GM18511 (cell line): ENCODE results near the gene PMM2.
"Not testable (repeated sequence)": the region's sequence is repeated elsewhere in the genome, so short reads cannot be mapped to it uniquely, and the experiment has no call there.

Experiments used
- ATAC-seq: cut with Tn5 transposase; IDR thresholded peaks from one replicate; pipeline ENCODE4 v1.9.1; 2021; ENCODE audit warnings: mild to moderate bottlenecking, moderate library complexity; ENCODE audit not compliant: unreplicated experiment

Gene PMM2

GRCh38 chr16:8781797-8782196 lies 15.8 kb upstream of the PMM2 start:
- ATAC-seq: no peak

- ATAC-seq: no peak
Observed at GRCh38 chr16:8782673-8783072, 15.0 kb upstream of the PMM2 start.

GRCh38 chr16:8785408-8785807 lies 12.2 kb upstream of the PMM2 start:
- ATAC-seq: no peak

DNA sequence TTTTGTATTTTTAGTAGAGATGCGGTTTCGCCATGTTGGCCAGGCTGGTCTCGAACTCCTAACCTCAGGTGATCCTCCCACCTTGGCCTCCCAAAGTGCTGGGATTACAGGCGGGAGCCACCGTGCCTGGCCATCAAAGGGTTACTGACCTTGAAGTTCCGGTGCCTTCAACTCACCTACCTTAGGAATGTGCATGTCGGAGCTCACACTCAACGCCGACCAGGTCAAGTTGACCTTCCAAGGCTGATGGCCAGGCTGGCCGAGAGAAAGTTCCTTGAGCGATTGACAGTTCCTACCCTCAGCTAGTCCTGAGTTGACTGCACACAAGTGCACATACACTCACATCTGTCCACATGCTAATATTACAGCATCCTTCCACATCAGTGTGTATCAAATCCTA lies 11.3 kb upstream of the PMM2 start:
- ATAC-seq: not testable (repeated sequence)

DNA sequence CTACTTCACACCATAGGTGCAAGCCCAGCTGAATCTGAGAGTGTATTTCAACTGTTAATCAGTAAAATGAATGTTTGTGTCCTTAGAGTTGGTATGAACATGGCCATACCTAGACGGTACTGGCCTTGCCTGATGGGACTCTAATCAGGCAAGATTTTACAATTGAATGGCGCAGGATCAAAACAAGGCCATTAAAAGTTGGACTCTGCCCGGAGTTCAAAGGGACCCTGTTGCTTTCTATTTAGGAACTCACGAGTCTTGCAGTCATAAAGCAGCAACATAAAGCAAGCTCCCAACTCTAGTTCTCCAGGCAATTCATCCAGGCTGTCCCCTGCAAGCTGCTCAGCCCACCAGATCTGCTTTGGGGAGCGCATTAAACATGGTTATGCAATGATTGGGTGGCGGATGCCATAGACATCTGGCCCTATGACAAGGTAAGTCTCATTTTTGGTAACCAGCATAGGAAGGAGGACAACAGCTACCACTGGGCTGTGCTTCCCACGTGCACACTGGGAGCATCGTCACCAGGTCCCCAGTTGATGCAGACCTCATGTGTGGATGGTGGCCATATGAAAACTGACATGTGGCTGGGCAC lies 9.0 kb upstream of the PMM2 start:
- ATAC-seq: no peak

DNA sequence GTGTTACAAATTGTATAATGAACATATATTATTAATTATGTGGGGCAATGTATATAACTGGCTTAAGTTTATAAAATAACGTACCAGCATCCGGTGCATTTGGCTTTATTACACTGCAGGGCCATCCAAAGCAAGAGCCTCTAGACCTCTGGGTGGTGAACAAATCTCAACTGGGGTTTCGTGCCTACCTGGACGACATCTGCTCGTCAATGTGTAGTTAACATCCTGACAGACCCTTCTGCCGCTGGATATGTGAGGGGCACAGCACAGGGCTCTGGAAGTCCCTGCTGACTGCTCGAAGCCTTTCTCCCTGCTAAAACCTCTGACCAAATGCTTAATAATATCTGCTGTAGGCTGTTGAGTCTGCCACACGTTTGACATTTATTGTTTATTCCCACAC lies 2.5 kb upstream of the PMM2 start:
- no peak for ATAC-seq

DNA sequence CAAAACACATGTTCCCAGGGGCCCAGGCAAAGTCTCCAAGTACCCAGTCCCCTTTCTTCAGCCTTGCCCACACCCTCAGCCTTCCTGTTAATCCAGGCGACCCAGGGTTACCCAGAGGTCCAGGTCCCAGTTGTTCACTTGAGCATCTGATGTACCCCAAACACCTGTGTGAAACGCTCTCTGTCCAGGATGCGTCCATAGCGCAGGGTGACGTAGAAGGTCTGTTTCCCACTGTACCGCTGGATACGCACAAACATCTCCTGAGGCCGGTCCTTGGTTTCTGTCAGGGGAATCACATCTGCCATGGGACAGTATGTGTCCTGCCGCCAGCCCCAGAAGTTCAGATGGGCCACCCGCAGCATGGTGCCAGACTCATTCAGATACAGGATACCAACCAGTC lies 1.8 kb upstream of the PMM2 start:
- ATAC-seq: no peak

DNA sequence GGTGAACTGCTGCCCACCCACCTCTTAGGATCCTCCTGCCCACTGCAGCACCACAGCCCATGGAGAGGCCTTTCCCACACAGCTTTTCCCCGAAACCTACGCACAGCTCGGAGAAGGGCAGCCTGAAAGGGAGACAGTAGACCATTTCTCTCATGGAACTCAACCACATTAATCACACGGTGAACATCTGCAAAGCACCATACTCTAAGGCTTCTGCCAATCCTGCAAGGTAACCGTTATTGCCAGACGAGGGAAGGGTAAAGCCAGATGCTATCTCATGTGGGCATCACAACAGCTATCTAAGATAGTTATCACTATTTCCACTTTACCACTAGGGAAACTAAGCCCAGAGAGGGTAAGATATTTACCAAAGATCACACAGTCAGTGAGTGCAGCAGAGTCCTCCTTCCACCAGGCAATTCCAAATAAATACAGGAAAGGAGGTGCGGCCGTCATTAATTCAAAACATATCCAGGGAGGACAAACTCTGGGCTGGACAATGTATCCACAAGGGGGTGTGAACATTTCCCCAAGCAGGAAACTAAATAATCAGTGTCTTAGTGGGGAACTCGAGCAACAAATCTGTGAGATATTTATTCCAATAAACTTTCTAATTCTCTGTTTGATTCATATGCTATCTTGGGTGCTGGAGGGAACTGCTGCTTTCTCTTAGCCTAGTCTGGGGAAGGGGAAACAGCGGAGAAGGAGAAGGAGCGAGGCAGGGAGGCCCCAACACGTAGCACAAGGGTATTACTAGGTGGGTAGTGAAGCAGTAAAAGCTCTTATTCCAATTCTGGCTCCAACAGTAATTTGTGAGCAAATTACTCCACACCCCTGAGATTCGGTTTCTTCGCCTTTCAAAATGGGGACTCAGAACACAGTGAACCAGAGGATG lies 923 bp upstream of the PMM2 start:
- peak; percentile 3 for ATAC-seq

DNA sequence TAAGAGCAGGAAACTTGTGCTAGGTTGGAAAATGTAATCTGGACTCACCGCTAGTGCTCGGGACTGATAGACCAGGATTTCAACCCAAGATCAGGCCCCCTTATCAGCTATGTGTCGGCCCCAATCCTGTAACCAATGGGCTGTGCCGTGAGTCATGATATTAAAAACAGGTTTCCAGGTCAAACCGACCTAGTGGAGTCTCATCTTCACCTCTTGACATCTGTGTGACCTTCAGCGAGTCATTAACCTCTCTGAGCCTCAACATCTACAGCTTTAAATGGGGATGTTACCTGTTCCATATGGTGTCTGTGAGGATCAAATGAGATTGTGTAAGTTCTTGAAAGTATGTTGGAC lies 512 bp downstream of the PMM2 start:
- ATAC-seq: peak; percentile 15

DNA sequence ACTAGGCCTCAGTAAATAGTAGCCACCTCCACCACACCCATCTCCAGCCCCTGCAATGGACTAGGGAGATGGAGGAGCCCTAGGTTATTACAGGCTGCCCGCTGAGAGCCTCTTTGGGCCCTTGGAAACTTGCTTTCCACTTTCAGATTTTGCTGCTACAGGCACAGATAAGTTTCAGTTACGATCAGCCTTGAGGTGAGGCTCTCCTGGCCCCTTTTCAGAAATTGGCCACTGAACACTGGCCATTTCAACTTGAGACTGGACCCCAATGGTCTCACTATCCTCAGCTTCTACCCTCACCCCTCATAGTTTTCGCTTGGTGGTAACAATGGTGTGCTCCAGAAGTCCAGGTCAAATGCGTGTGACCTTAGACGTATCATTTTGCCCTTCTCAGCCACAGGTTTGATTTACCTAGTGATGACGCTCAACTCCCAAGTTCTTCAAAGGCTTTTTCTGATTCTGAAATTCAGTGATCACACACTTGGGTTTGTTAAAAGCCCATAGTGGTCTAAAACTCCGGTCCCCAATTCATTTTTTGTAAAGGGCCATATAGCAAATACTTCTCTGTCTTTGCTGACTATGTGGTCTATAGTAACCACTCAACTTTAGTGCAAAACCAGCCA lies 1.0 kb downstream of the PMM2 start:
- no peak for ATAC-seq

GRCh38 chr16:8801701-8802100 lies 4.1 kb downstream of the PMM2 start:
- ATAC-seq: no peak

DNA sequence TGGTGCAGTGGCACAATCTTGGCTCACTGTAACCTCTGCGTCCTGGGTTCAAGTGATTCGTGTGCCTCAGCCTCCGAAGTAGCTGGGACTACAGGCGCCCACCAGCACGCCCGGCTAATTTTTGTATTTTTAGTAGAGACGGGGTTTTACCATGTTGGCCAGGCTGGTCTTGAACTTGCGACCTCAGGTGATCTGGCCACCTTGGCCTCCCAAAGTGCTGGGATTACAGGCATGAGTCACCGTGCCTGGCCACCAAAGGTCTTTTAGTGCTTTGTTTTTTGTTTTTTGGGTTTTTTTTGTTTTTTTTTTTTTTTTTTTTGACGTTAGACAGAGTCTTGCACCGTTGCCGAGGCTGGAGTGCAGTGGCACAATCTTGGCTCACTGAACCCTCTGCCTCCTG lies 6.1 kb downstream of the PMM2 start:
- not testable (repeated sequence) for ATAC-seq

GRCh38 chr16:8804313-8804712 lies 6.7 kb downstream of the PMM2 start:
- no peak for ATAC-seq

DNA sequence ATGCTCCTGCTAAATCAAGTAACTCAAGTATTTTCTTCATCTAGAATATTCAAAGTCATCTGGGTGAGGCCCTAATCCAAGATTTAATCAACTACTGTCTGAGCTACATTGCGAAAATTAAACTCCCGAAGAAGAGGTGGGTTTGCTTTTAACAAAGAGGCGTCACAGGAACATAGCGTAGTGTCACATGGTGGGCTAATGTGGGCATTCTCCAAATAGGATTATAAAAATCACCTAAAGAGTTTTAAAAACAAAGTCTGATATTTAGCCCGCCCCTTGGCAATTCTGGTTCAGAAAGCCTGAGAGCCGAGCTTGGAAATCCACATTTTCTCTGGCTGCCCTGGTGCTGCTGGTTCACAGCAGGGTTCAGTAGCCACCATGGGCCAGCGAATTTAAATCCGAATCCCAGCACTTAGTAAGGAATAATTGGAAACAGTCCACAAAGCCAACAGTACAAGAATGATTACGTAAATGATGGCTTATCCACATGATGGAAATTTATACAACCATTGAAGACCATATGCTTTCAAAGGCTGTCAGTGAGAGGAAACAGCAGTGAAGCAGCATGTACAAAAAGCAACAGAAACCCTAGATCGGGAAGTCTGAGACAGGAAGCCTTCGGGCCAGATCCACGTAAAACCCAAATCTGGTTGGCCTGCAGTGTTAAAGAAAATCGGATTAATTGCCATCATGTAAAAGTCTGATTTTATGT lies 8.8 kb downstream of the PMM2 start:
- ATAC-seq: no peak

- ATAC-seq: no peak
Observed at GRCh38 chr16:8807189-8807588, 9.6 kb downstream of the PMM2 start.

- ATAC-seq: no peak
Observed at GRCh38 chr16:8808009-8808408, 10.4 kb downstream of the PMM2 start.

DNA sequence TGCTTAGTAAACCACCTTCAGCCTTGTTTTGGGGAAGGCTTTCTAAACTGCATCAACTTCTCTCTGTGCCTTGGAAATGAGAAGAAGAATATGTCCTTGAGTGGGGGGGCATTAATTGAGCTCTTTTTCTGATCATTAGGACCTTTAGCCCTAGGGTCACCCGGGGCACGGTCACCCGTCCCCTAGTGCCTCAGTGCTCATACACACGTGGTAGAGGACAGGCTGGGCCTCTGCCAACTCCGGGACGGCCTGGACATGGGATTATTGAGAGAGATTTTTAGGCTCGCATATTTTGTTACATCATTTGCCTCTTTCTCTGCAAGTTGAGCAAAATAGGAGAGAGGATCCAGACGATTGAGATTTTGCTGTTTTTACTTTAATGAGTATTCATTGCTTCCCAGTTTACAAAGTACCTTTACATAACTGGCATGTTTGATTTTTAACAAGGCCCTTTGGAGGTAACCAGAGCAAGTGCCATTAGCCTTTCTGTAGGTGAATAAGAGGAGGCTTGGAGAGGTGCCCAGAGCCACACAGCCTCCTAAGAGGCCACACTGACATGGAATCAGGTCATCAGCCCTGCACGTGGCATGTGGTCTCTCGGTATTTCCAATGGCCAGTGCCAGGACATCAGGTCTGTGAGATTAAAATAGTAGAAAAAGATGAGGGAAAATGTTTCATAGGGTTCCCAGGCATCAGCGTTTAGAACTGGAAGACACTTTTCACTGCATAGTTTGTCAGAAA lies 11.1 kb downstream of the PMM2 start:
- ATAC-seq: no peak

- ATAC-seq: no peak
Observed at GRCh38 chr16:8812162-8812843, 14.7 kb downstream of the PMM2 start.

DNA sequence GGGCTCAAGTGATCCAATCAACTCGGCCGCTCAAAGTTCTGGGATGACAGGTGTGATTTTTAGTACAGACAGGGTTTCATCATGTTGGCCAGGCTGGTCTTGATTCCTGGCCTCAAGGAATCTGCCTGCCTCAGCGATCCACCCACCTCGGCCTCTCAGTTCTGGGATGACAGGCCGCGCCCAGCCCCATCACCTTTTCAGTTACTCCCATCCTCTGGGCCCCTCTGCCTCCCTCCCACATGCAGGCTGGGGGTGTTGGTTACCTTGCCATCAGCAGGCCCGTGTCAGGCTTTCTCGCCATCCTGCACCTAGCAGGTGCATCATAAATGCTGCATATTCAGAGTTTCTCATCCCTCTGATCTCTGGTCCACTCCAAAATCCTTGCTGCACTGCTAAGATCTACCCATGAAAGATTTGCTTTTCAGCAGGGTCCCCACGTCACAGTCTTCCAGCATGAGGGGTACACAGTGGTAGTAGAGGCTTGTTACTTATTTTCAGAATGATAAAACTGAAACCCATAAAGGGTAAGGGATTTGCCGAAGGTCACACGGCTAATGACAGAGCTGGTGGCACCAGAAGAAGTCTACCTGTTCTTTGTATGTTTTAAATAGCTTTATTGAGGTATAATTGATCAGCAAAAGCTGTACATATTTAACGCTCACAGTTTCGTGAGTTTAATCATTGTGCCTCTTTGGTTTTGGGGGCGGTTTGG lies 16.6 kb downstream of the PMM2 start:
- no peak for ATAC-seq
